Measurements from ENCODE around the gene CREBBP.

The CREBBP gene

GRCh38 chr16:3687792-3688191 is 192.7 kb downstream of the CREBBP start:
- TF ChIP-seq ZBTB7A (IDR thresholded peaks at IDR 0.05; ENCODE audit: low read depth) (no peak), NFIC (IDR thresholded peaks at IDR 0.05) (no peak), CEBPB (IDR thresholded peaks at IDR 0.05) (no peak)

GRCh38 chr16:3687021-3687420 is 193.5 kb downstream of the CREBBP start:
- TF ChIP-seq ZBTB7A (IDR thresholded peaks at IDR 0.05; ENCODE audit: low read depth), result no peak
- TF ChIP-seq TAF1 (IDR thresholded peaks at IDR 0.05; ENCODE audit: low read depth), result no peak
- no peak for TF ChIP-seq USF1 (IDR thresholded peaks at IDR 0.05)
- TF ChIP-seq FOXM1 (IDR thresholded peaks at IDR 0.05; ENCODE audit: borderline replicate concordance, low read depth), result no peak
- TF ChIP-seq MAX (IDR thresholded peaks at IDR 0.05), result no peak
- no peak for TF ChIP-seq TCF12 (IDR thresholded peaks at IDR 0.05; ENCODE audit: low read depth)
- no peak for TF ChIP-seq EP300 (IDR thresholded peaks at IDR 0.05; ENCODE audit: borderline replicate concordance)
- no peak for TF ChIP-seq RAD21 (IDR thresholded peaks at IDR 0.05; ENCODE audit: low read depth)
- no peak for TF ChIP-seq YY1 (IDR thresholded peaks at IDR 0.05; ENCODE audit: low read depth)
- no peak for TF ChIP-seq NFIC (IDR thresholded peaks at IDR 0.05)
- no peak for TF ChIP-seq TEAD4 (IDR thresholded peaks at IDR 0.05)
- no peak for TF ChIP-seq EGR1 (IDR thresholded peaks at IDR 0.05)

GRCh38 chr16:3681206-3681605 is 199.3 kb downstream of the CREBBP start:
- TF ChIP-seq YY1 (IDR thresholded peaks at IDR 0.05; ENCODE audit: low read depth) (no peak), TCF12 (IDR thresholded peaks at IDR 0.05; ENCODE audit: low read depth) (no peak), TAF1 (IDR thresholded peaks at IDR 0.05; ENCODE audit: low read depth) (no peak), REST (IDR thresholded peaks at IDR 0.05; ENCODE audit: low read depth) (no peak), MAX (IDR thresholded peaks at IDR 0.05) (no peak), EGR1 (IDR thresholded peaks at IDR 0.05) (no peak), CEBPB (IDR thresholded peaks at IDR 0.05) (no peak), NFIC (IDR thresholded peaks at IDR 0.05) (no peak), USF1 (IDR thresholded peaks at IDR 0.05) (no peak)

GRCh38 chr16:3677994-3678393 is 202.5 kb downstream of the CREBBP start:
- no peak for TF ChIP-seq EGR1 (IDR thresholded peaks at IDR 0.05)
- no peak for TF ChIP-seq EP300 (IDR thresholded peaks at IDR 0.05; ENCODE audit: borderline replicate concordance)
- TF ChIP-seq CEBPB (IDR thresholded peaks at IDR 0.05), result no peak
- no peak for TF ChIP-seq USF1 (IDR thresholded peaks at IDR 0.05)
- TF ChIP-seq TCF12 (IDR thresholded peaks at IDR 0.05; ENCODE audit: low read depth), result no peak
- no peak for TF ChIP-seq RAD21 (IDR thresholded peaks at IDR 0.05; ENCODE audit: low read depth)
- TF ChIP-seq YY1 (IDR thresholded peaks at IDR 0.05; ENCODE audit: low read depth), result no peak
- no peak for TF ChIP-seq TAF1 (IDR thresholded peaks at IDR 0.05; ENCODE audit: low read depth)

- no peak for TF ChIP-seq ZBTB7A (IDR thresholded peaks at IDR 0.05; ENCODE audit: low read depth)
Observed at GRCh38 chr16:3675601-3676130, 204.8 kb downstream of the CREBBP start.

Measured in Ishikawa (cell line).